ENCODE data around the gene LDLRAD4.

Gene LDLRAD4

GRCh38 chr18:13416208-13416607 lies 197.6 kb downstream of the LDLRAD4 start:
- DNase-seq, result no peak

GRCh38 chr18:13416848-13417247 lies 198.3 kb downstream of the LDLRAD4 start:
- DNase-seq, result no peak

- no peak for DNase-seq
These were observed 199.6 kb downstream of the LDLRAD4 start for GRCh38 chr18:13418013-13418710.

GRCh38 chr18:13420969-13421686 lies 202.6 kb downstream of the LDLRAD4 start:
- DNase-seq, result no peak

GRCh38 chr18:13422541-13423147 lies 204.1 kb downstream of the LDLRAD4 start:
- no peak for DNase-seq

GRCh38 chr18:13423352-13423751 lies 204.8 kb downstream of the LDLRAD4 start:
- DNase-seq, result no peak

- DNase-seq, result no peak
These were observed 205.8 kb downstream of the LDLRAD4 start for GRCh38 chr18:13424363-13424762.

GRCh38 chr18:13425357-13426091 lies 207.0 kb downstream of the LDLRAD4 start:
- DNase-seq, result no peak

GRCh38 chr18:13427354-13427753 lies 208.8 kb downstream of the LDLRAD4 start:
- no peak for DNase-seq

GRCh38 chr18:13428319-13428718 lies 209.8 kb downstream of the LDLRAD4 start:
- DNase-seq, result no peak

- no peak for DNase-seq
These were observed 210.5 kb downstream of the LDLRAD4 start for GRCh38 chr18:13429016-13429415.

- no peak for DNase-seq
These were observed 211.4 kb downstream of the LDLRAD4 start for GRCh38 chr18:13429884-13430510.

- DNase-seq, result no peak
These were observed 212.1 kb downstream of the LDLRAD4 start for GRCh38 chr18:13430663-13431062.

GRCh38 chr18:13431886-13432285 lies 213.3 kb downstream of the LDLRAD4 start:
- DNase-seq, result no peak

GRCh38 chr18:13433125-13433524 lies 214.6 kb downstream of the LDLRAD4 start:
- no peak for DNase-seq

- DNase-seq, result no peak
These were observed 215.1 kb downstream of the LDLRAD4 start for GRCh38 chr18:13433685-13434084.

- DNase-seq, result no peak
These were observed 216.3 kb downstream of the LDLRAD4 start for GRCh38 chr18:13434854-13435253.

- no peak for DNase-seq
These were observed 217.2 kb downstream of the LDLRAD4 start for GRCh38 chr18:13435586-13436333.

- DNase-seq, result no peak
These were observed 218.0 kb downstream of the LDLRAD4 start for GRCh38 chr18:13436576-13436975.

- no peak for DNase-seq
These were observed 218.5 kb downstream of the LDLRAD4 start for GRCh38 chr18:13437034-13437433.

GRCh38 chr18:13437796-13438506 lies 219.4 kb downstream of the LDLRAD4 start:
- peak; percentile 50 to 52 for DNase-seq

Data from stimulated activated CD4-positive, alpha-beta T cell treated with anti-CD3 and anti-CD28 coated beads, Interleukin-2, amount 100 ng/mL, for 48 hours (primary cell).